ENCODE results near the gene IGFBP1. TPM values are rescaled to one million over a fixed set of nuclear protein-coding genes. Genes with fewer than 3 reads are reported as not detected.
"Not testable (repeated sequence)": the region's sequence is repeated elsewhere in the genome, so short reads cannot be mapped to it uniquely, and the experiment has no call there.

The IGFBP1 gene
- total and polyA plus RNA-seq, 4 donors: 0.40 to 0.98 (median 0.85) TPM

- WGBS (ENCODE audit: insufficient coverage): no CpG with 5 or more reads among the region's 9 CpGs
- no peaks in the 10 kb centered on the region for H3K9me3 ChIP-seq (ENCODE audit: control insufficient read depth, insufficient read depth, low read length)
- peaks cover 30% of the 10 kb centered on the region for H3K4me1 ChIP-seq (ENCODE audit: control insufficient read depth, insufficient read depth, low read length)
- no peak overlapping the region for H3K4me3 ChIP-seq (ENCODE audit: low read depth, low read length)
- peaks cover 49% of the 10 kb centered on the region for H3K27me3 ChIP-seq (ENCODE audit: control insufficient read depth, insufficient read depth, low read length)
- DNase-seq (ENCODE audit: low read depth in 4 of 6, low spot score in 6 of 6): peak; percentile 62 to 90 (median 69)
- H3K27ac ChIP-seq (ENCODE audit: low read depth, low read length): no peak overlapping the region
- H3K36me3 ChIP-seq (ENCODE audit: control insufficient read depth, insufficient read depth, low read length): no peaks in the 10 kb centered on the region
Measured at GRCh38 chr7:45923290-45923689, 35.0 kb downstream of the IGFBP1 start.

- Histone ChIP-seq H3K27me3 (ENCODE audit: control insufficient read depth, insufficient read depth, low read length) (peaks cover 44% of the 10 kb centered on the region), H3K9me3 (ENCODE audit: control insufficient read depth, insufficient read depth, low read length) (no peaks in the 10 kb centered on the region), H3K27ac (ENCODE audit: low read depth, low read length) (no peak overlapping the region), H3K36me3 (ENCODE audit: control insufficient read depth, insufficient read depth, low read length) (no peaks in the 10 kb centered on the region), H3K4me1 (ENCODE audit: control insufficient read depth, insufficient read depth, low read length) (peaks cover 30% of the 10 kb centered on the region), H3K4me3 (ENCODE audit: low read depth, low read length) (no peak overlapping the region)
- 53% methylated on average over 6 of the region's 6 CpGs for WGBS (ENCODE audit: insufficient coverage)
- peak in 1 of 6 donors; percentile 3 for DNase-seq (ENCODE audit: low read depth in 4 of 6, low spot score in 6 of 6)
Measured at GRCh38 chr7:45923818-45924217, 35.5 kb downstream of the IGFBP1 start.

DNA sequence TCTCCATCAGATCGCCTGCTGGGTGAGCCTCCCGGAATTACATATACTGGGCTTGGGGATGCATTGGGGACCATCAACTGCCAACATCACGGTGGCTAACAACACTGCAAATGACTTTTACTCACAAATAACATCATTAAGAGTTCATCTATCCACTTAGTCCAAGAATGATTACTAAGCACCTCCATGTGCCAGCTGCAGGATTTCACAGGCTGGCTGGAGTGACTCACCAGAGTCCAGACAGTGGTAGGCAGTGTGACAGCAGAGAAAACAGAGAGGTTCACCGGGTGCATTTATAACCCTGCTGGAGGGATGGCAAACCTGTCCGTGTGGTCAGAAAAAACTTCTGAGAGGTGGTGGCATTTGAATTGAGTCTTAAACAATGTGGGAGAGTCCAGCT lies 36.0 kb downstream of the IGFBP1 start:
- peaks cover 42% of the 10 kb centered on the region for H3K27me3 ChIP-seq (ENCODE audit: control insufficient read depth, insufficient read depth, low read length)
- WGBS (ENCODE audit: insufficient coverage): 42% methylated on average over 5 of the region's 5 CpGs

GRCh38 chr7:45927721-45928120 lies 39.4 kb downstream of the IGFBP1 start:
- H3K4me3 ChIP-seq (ENCODE audit: low read depth, low read length): no peak overlapping the region
- no peaks in the 10 kb centered on the region for H3K36me3 ChIP-seq (ENCODE audit: control insufficient read depth, insufficient read depth, low read length)
- H3K27me3 ChIP-seq (ENCODE audit: control insufficient read depth, insufficient read depth, low read length): peaks cover 15% of the 10 kb centered on the region
- peaks cover 2% of the 10 kb centered on the region for H3K9me3 ChIP-seq (ENCODE audit: control insufficient read depth, insufficient read depth, low read length)
- 100% methylated on average over 1 of the region's 3 CpGs for WGBS (ENCODE audit: insufficient coverage)
- no peak for DNase-seq (ENCODE audit: low read depth in 4 of 6, low spot score in 6 of 6)
- no peak overlapping the region for H3K27ac ChIP-seq (ENCODE audit: low read depth, low read length)
- peaks cover 1% of the 10 kb centered on the region for H3K4me1 ChIP-seq (ENCODE audit: control insufficient read depth, insufficient read depth, low read length)

More for the DNA sequence above, 36.0 kb downstream of the IGFBP1 start:
- no peaks in the 10 kb centered on the region for H3K36me3 ChIP-seq (ENCODE audit: control insufficient read depth, insufficient read depth, low read length)
- DNase-seq (ENCODE audit: low read depth in 4 of 6, low spot score in 6 of 6): no peak
- H3K4me1 ChIP-seq (ENCODE audit: control insufficient read depth, insufficient read depth, low read length): peaks cover 30% of the 10 kb centered on the region
- H3K4me3 ChIP-seq (ENCODE audit: low read depth, low read length): no peak overlapping the region
- H3K27ac ChIP-seq (ENCODE audit: low read depth, low read length): no peak overlapping the region
- no peaks in the 10 kb centered on the region for H3K9me3 ChIP-seq (ENCODE audit: control insufficient read depth, insufficient read depth, low read length)

DNA sequence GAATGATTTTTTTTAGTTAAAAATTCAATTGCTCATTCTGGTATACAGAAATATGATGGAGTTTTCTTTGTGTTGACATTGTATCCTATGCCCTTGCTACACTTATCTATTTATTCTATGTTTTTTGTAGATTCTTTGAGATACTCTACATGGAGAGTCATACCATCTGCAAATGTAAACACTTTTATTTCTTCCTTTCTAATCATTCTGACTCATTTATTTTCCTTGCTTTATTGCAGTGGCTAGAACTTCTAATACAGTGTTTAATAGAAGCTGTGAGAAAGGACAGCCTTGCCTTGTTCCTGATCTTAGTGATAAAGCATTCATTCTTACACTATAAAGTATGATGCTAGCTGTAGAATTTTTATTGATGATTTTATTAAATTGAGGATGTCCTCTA lies 42.7 kb downstream of the IGFBP1 start:
- Histone ChIP-seq H3K27me3 (ENCODE audit: control insufficient read depth, insufficient read depth, low read length) (no peaks in the 10 kb centered on the region), H3K9me3 (ENCODE audit: control insufficient read depth, insufficient read depth, low read length) (peaks cover 2% of the 10 kb centered on the region), H3K4me3 (ENCODE audit: low read depth, low read length) (no peak overlapping the region), H3K36me3 (ENCODE audit: control insufficient read depth, insufficient read depth, low read length) (no peaks in the 10 kb centered on the region), H3K4me1 (ENCODE audit: control insufficient read depth, insufficient read depth, low read length) (no peaks in the 10 kb centered on the region), H3K27ac (ENCODE audit: low read depth, low read length) (no peak overlapping the region)
- DNase-seq (ENCODE audit: low read depth in 4 of 6, low spot score in 6 of 6): no peak

- DNase-seq (ENCODE audit: low read depth in 4 of 6, low spot score in 6 of 6): no peak
- no peaks in the 10 kb centered on the region for H3K27me3 ChIP-seq (ENCODE audit: control insufficient read depth, insufficient read depth, low read length)
Measured at GRCh38 chr7:45937301-45937700, 49.0 kb downstream of the IGFBP1 start.

DNA sequence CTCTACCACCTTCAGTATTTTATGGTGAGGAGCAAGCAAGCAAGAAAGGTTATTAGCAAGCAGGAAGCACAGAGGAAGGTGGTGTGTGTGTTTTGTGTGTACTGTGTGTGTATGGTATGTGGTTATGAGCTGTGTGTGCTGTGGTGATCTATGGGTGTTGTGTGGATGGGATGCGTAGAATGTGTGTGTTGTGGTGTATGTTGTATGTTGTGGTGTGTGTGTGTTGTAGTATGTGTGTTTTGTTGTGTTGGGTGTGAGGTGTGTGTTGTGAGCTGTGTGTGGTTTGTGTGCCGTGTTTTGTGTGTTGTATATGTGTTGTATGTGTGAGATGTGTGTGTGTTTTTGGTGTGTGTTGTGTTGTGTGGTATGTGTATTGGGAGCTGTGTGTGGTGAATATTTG lies 49.6 kb downstream of the IGFBP1 start:
- Histone ChIP-seq H3K27me3 (ENCODE audit: control insufficient read depth, insufficient read depth, low read length) (no peaks in the 10 kb centered on the region), H3K4me3 (ENCODE audit: low read depth, low read length) (no peak overlapping the region), H3K27ac (ENCODE audit: low read depth, low read length) (no peak overlapping the region), H3K4me1 (ENCODE audit: control insufficient read depth, insufficient read depth, low read length) (no peaks in the 10 kb centered on the region), H3K9me3 (ENCODE audit: control insufficient read depth, insufficient read depth, low read length) (no peaks in the 10 kb centered on the region), H3K36me3 (ENCODE audit: control insufficient read depth, insufficient read depth, low read length) (no peaks in the 10 kb centered on the region)
- WGBS (ENCODE audit: insufficient coverage): 96% methylated on average over 2 of the region's 2 CpGs
- DNase-seq (ENCODE audit: low read depth in 4 of 6, low spot score in 6 of 6): no peak

More at GRCh38 chr7:45937301-45937700, 49.0 kb downstream of the IGFBP1 start:
- H3K36me3 ChIP-seq (ENCODE audit: control insufficient read depth, insufficient read depth, low read length): no peaks in the 10 kb centered on the region
- no peak overlapping the region for H3K27ac ChIP-seq (ENCODE audit: low read depth, low read length)
- no peak overlapping the region for H3K4me3 ChIP-seq (ENCODE audit: low read depth, low read length)
- 62% methylated on average over 4 of the region's 6 CpGs for WGBS (ENCODE audit: insufficient coverage)
- H3K9me3 ChIP-seq (ENCODE audit: control insufficient read depth, insufficient read depth, low read length): no peaks in the 10 kb centered on the region
- no peaks in the 10 kb centered on the region for H3K4me1 ChIP-seq (ENCODE audit: control insufficient read depth, insufficient read depth, low read length)

DNA sequence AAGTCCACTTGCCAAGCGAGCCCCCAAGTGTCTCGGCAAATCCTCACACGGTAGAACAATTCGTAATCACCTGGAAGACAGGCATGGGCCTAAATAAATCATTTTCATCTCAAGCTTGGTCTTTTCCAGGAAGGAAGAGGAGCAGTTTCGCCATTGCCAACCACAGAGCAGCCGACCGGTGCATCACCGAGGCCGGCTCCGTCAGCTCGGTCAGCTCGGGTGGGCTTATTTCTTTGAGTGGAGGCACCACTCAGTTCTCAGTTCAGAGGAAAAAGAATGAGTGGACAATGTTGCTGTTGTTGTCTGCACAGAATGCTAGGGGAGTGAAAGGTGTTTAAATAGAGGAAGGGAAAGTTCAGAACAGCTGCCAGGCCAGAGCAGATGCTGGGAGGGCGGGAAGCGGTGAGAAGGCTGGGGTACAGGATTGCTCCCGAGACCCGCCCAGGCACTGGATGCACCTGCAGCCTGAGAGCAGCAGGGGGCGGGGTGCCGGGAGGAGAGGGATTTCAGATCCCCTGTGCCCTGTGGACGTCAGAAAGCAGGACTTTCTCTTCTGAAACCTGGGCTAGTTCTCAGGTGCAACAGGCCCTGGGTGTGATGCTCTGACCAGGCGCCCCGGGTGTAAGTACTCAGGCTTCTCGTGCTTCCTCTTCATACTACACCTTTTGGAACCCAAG lies 50.5 kb downstream of the IGFBP1 start:
- no peak for DNase-seq (ENCODE audit: low read depth in 4 of 6, low spot score in 6 of 6)
- Histone ChIP-seq H3K27ac (ENCODE audit: low read depth, low read length) (no peak overlapping the region), H3K9me3 (ENCODE audit: control insufficient read depth, insufficient read depth, low read length) (no peaks in the 10 kb centered on the region), H3K27me3 (ENCODE audit: control insufficient read depth, insufficient read depth, low read length) (no peaks in the 10 kb centered on the region), H3K4me1 (ENCODE audit: control insufficient read depth, insufficient read depth, low read length) (no peaks in the 10 kb centered on the region), H3K36me3 (ENCODE audit: control insufficient read depth, insufficient read depth, low read length) (no peaks in the 10 kb centered on the region), H3K4me3 (ENCODE audit: low read depth, low read length) (no peak overlapping the region)
- WGBS (ENCODE audit: insufficient coverage): 88% methylated on average over 20 of the region's 22 CpGs

- no peak for DNase-seq (ENCODE audit: low read depth in 4 of 6, low spot score in 6 of 6)
- 93% methylated on average over 10 of the region's 11 CpGs for WGBS (ENCODE audit: insufficient coverage)
- Histone ChIP-seq H3K36me3 (ENCODE audit: control insufficient read depth, insufficient read depth, low read length) (no peaks in the 10 kb centered on the region), H3K4me1 (ENCODE audit: control insufficient read depth, insufficient read depth, low read length) (no peaks in the 10 kb centered on the region), H3K4me3 (ENCODE audit: low read depth, low read length) (no peak overlapping the region), H3K27ac (ENCODE audit: low read depth, low read length) (no peak overlapping the region), H3K27me3 (ENCODE audit: control insufficient read depth, insufficient read depth, low read length) (no peaks in the 10 kb centered on the region), H3K9me3 (ENCODE audit: control insufficient read depth, insufficient read depth, low read length) (no peaks in the 10 kb centered on the region)
Measured at GRCh38 chr7:45939574-45939973, 51.3 kb downstream of the IGFBP1 start.

DNA sequence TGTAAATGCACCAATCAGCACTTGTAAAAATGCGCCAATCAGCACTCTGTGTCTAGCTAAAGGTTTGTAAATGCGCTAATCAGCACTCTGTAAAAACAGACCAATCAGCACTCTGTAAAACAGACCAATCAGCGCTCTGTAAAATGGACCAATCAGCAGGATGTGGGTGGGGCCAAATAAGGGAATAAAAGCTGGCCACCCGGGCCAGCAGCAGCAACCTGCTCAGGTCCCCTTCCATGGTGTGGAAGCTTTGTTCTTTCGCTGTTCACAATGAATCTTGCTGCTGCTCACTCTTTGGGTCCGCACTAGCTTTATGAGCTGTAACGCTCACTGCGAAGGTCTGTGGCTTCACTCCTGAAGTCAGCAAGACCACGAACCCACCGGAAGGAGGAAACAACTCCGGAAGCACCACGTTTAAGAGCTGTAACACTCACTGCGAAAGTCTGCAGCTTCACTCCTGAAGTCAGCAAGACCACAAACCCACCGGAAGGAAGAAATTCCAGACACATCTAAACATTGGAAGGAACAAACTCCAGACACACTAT lies 52.0 kb downstream of the IGFBP1 start:
- not testable (repeated sequence) for H3K4me1 ChIP-seq (ENCODE audit: control insufficient read depth, insufficient read depth, low read length); H3K27ac ChIP-seq (ENCODE audit: low read depth, low read length); H3K27me3 ChIP-seq (ENCODE audit: control insufficient read depth, insufficient read depth, low read length); H3K9me3 ChIP-seq (ENCODE audit: control insufficient read depth, insufficient read depth, low read length); H3K4me3 ChIP-seq (ENCODE audit: low read depth, low read length); DNase-seq (ENCODE audit: low read depth in 4 of 6, low spot score in 6 of 6); H3K36me3 ChIP-seq (ENCODE audit: control insufficient read depth, insufficient read depth, low read length)
- 94% methylated on average over 9 of the region's 14 CpGs for WGBS (ENCODE audit: insufficient coverage)
